HCEC 1CT (cell line): ENCODE measurements around the gene SMIM33.
"Not testable (repeated sequence)": the region's sequence is repeated elsewhere in the genome, so short reads cannot be mapped to it uniquely, and the experiment has no call there.

Experiments
- DNase-seq: peaks from one replicate; pipeline ENCODE4 v3.0.0-alpha.2; 2017

SMIM33 gene

DNA sequence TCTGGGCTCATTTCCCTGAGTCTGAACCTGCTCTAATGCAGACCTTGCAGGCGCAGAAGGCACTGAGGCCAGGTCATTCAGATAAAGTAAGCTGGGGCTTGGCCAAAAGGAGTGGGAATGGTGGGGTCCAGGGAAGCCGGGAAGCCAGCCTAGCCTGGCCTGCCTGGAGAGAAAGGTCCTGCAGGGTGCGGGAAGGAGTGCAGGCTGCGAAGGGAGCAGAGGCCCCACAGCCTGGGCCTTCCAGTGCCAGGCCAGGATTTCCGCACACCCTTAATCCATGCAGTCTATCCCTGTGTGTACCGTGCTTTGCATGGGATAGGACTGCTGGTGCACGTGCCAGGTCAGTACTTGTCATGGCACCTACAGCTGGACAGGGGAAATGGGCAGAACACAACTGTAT, 15.4 kb downstream of the SMIM33 start:
- no peak for DNase-seq

DNA sequence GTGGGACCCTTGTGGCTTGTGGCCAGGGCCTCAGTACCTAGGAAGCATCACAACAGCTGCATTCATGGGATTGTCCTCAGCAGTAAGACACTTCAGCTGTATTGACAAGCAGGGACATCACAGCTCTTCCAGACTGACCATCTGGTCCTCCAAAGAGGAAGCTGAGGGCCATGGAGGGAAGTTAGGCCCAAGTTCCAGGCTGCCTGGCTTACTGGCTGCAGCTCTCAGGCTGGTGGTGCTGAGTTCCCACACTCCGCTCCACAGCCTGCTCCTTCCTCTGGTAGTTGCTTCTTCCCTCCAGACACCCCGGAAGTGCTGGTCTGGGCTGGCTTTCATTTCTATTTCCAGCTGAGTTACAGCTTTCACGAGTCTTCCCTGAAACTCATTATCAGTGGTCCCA, 17.5 kb downstream of the SMIM33 start:
- DNase-seq = no peak

DNA sequence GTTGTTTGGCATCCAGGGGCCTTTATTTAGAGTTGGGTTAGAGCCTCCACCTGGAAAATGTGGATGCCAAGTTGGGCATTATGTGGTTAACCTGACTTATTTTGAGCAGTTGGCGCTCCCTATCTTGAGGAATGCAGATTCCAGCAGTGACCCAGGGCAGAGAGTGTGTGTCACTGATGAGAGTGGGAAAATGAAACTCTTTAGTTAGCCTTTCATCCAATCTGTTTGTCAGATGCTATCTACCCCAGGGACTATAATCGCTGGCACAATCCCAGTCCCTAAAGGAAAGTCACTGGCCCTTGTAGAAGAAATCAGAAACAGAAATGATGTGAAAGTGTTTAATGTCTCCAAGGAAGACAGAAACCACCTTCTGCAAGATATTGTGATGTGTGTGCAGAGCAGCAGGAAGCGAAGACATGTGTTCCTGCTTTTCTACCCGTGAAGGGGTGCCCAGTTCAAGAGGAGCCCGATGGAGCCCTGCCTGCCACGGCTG, 21.9 kb downstream of the SMIM33 start:
- peak; percentile 30 for DNase-seq

DNA sequence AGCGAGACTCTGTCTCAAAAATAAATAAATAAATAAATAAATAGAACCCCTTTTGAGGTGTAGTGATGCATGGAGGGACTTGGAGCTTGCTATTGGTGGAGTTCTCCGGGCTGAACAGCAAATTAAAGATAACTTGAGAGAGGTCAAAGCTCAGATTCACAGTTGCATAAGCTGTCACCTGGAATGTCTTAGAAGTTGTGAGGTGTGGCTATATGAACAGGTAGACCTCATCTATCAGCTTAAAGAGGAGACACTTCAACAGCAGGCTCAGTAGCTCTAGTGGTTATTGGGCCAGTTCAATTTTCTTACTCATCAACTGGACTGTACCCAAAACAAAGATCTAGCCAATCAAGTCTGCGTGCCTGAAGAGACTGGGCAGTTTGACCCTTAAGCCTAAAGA, 23.5 kb downstream of the SMIM33 start:
- DNase-seq = peak; percentile 42

DNA sequence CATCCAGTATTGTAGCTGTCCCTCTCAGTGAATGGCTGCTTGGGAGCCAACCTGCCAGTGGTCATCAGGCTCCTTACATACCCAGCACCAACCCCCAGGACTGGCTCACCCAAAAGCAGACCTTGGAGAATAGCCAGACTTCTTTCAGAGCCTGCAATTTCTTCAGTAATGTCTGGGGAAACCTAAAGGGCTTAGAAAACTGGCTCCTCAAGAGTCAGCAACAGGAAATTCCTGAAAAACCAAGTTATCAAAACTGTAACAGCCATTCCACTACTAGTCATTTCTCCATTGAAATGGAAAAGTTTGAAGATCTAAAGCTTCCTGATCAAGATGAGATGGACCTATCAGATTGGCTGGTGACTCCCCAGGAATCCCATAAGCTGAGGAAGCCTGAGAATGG, 24.0 kb downstream of the SMIM33 start:
- peak; percentile 49 for DNase-seq

DNA sequence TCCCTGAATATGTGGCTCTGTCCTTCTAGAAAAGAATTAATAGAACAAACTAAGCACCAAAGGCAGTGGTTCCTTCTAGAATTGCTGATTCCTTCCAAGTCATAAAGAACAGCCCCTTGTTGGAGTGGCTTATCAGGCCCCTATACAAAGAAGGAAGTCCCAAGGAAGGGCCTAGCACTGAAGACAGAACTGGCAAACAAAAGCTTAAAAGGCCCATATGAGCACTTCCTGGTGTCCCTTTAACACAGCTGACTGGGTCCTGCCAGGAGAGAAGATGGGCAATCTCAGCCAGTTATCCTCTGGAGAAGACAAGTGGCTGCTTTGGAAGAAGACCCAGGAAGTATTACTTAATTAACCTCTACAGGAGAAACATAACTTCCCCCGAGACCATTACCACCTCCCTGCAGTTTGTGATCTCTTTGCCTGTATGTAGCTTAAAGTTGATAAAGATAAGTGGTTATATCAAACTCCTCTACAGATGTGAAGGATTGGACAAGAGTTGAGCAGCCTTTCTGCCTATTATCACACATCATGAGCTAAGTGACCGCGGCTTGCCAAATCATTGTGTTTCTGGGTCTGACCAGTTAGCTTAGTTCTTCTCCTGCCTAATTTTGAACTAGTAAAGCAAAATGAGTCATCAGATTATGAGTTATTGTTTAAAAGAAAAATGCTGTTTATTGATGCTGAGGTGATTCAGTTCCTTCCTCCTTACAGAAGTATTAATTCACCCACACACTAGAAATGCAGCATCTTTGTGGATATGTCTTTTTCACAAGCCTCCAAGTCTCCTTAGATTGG, 25.0 kb downstream of the SMIM33 start:
- peak; percentile 90 for DNase-seq

DNA sequence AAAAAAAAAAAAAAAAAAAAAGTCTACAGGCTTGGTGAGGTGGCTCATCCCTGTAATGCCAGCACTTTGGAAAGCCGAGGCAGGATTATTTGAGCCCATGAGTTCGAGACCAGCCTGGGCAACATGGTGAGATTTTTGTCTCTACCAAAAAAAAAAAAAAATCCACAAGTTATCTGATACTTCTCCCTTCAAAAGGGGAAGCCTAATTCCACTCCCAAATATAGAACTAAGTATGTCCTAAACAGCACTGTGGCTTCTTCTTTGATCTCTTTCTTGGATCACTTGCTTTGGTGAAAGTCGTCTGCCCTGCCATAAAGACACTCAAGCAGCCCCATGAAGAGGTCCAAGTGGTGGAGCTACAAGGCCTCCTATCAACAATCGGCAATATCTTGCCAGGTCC, 30.6 kb downstream of the SMIM33 start:
- DNase-seq = no peak

DNA sequence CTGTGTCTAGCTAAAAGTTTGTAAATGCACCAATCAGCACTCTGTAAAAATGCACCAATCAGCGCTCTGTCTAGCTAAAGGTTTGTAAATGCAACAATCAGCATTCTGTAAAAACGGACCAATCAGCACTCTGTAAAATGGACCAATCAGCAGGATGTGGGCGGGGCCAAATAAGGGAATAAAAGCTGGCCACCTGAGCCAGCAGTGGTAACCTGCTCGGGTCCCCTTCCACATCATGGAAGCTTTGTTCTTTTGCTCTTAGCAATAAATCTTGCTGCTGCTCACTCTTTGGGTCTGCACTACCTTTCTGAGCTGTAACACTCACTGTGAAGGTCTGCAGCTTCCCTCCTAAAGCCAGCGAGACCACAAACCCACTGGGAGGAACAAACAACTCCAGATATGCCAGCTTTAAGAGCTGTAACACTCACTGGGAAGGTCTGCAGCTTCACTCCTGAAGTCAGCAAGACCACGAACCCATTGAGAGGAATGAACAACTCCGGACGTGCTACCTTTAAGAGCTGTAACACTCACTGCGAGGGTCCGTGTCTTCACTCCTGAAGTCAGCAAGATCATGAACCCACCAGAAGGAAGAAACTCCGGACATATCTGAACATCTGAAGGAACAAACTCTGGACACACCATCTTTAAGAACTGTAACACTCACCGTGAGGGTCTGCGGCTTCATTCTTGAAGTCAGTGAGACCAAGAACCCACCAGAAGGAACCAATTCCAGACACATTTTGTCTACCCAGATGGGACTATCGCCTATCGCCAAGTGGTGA, 32.4 kb downstream of the SMIM33 start:
- DNase-seq = not testable (repeated sequence)

DNA sequence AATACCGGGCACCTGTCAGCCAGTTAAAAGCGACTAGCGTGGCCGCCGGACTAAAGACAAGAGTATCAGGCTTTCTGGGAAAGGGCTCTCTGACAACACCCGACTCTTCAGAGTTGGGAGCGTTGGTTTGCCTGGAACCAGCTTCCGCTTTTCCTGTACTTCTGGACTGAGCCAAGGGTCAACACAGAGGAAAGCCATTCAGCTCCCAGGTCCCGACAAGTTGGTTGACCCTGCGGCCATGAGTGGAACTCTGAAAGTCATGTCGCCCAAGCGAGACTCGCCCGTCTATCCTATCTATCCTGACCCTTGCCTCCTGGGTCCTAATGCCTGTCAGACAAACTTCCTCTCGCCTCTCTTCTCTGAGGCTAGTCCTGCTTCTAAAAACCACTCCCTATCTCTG, 33.1 kb downstream of the SMIM33 start:
- DNase-seq = not testable (repeated sequence)

DNA sequence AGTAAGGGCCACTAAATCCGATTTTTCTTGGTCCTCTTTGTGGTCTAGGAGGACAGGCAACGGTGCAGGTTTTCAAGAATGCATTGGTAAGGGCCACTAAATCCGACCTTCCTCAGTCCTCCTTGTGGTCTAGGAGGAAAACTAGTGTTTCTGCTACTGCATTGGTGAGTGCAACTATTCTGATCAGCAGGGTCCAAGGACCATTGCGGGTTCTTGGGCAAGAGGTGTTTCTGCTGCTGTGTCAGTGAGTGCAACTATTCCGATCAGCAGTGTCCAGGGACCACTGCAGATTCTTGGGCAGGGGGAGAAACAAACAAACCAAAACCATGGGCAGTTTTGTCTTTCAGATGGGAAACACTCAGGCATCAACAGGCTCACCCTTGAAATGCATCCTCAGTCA, 33.9 kb downstream of the SMIM33 start:
- not testable (repeated sequence) for DNase-seq

DNA sequence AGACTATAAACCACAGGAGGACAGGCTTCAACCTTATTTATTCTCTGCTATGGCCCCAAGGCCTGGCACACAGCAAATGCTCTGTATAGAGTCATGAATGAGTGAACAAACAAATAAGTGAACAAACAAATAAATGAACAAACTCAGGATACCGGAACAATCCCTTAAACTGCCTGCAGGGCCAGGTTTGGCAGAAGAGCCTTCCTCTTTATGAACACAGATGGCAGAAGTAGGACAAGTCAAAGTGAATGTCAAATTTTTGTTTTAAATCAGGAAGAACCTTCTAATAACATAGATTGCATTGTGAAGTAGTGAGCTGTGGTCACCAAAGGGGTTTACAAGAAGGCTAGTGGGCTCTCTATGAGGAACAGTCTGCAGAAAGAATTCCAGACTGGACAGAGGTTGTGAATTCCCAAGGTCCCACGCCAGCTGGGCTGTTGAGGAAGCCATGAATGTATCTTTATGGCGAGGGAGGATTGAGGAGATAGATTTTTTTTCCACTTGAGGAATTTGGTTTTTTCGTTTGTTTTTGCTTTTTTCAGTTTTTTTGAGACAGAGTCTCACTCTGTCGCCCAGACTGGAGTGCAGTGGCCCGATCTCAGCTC, 42.1 kb downstream of the SMIM33 start:
- peak; percentile 4 for DNase-seq

DNA sequence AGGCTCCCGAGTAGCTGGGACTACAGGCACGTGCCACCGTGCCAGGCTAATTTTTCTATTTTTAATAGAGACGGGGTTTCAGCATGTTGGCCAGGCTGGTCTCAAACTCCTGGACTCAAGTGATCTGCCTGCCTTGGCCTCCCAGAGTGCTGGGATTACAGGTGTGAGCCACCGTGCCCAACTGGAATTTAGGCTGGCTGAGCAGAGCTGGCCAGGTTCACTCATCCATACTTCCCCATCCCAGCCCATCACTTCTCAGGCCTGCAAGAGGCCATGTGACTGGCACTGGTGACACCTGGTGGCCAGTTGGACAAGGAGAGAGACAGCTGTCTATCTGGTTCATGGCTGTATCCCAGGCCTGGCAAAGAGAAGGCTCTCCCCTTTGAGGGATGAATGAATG, 42.6 kb downstream of the SMIM33 start:
- DNase-seq = peak; percentile 75

DNA sequence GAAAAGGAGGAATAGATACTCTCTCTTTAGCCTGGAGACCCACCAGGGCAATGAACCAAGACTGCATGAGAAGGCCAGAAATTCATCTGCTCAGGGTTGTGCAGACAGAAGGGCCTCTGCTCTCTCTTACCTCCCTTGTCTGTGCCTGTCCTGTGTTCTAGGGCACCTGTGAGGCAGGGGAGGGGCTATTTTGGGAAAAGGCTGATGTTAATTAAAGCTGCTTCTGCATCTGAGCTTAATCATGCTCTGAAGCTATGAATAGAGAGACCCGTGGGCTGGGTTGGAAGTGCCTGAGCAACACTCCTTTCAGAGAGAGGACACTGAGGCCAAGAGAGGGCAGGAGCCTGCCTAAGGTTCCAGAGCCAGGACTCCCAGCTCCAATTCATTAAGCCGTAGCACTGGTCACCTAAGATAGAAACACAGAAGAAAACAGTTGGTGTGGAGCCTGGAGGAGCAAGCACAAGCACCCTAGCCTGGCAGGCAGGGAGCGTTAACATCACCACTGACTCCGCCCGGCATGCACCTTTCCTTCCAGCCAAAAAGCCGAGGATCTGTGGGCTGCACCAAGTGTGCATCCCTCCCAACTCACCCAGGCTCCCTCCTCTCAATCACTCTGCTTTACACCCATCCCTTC, 43.2 kb downstream of the SMIM33 start:
- DNase-seq = no peak

DNA sequence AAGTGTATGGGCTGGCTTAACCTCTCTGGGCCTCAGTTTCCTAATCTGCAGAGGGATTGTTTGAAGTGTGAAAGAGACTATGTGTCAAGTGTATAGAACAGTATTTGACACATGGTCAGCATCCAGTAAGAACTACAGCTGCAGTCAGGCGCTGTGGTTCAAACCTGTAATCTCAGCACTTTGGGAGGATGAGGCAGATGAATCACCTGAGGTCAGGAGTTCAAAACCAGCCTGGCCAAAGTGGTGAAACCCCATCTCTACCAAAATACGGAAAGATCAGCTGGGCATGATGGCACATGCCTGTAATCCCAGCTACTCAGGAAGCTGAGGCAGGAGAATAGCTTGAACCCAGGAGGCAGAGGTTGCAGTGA, 43.7 kb downstream of the SMIM33 start:
- DNase-seq = no peak

DNA sequence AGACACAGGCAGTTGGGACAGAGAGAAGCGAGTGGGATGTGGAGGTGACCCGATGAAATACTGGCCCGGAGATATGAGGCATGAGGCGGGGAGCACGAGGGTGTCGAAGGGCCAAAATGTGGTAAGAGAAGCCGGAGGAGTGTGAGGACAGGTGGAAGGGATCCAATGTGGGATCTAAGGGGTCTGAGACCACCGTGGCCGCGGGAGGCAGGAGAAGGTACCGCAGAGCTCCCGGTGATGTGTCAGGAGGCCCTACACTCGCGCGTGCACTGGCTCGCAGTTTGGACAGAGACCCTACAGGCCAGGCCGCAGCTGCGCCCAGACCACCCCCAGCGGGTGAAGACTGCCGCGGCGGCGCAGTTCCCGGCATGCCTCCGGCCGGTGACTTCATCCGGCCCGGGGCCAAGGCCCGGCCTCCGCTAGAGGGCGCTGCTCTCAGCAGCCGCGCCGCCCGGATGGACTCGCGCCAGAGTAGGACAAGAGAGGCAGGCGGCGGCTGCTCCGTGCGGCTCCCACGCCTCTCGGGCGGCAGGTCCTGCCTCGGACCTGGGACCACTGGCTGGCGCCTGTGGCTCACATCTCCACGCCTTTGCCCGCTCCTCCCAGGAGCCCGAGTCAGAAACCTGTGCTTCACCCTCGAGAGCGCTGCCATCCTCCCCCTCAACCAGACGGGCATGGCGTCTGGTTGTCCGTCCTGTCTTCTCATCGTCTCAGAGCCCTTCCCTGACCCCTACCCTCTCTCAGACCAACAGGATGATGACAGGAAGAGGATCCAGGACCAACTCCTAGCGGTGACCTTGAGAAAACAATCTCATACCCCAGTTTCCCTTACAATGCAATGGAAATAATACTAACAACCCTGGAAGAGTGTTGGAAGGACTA, 47.1 kb downstream of the SMIM33 start:
- DNase-seq = peak; percentile 82
